ENCODE data around the gene ERICH6B. TPM values are rescaled to one million over a fixed set of nuclear protein-coding genes. Genes with fewer than 3 reads are reported as not detected.

Gene ERICH6B
- total and polyA plus RNA-seq, 2 of the 8 experiments (the other 6 are each of a cell fraction or from before 2014, with no cell fraction given) = not detected

GRCh38 chr13:45538382-45538781 is 77.2 kb downstream of the ERICH6B start:
- ChIA-PET CTCF (ENCODE audit: partially characterized antibody) (interaction anchor here (1.1 to 1.9 kb wide), 4 partner anchors 14 to 168 kb away, joined by 3 to 5 read pairs (median 3); no protein-coding TSS in a partner anchor), POLR2A (ENCODE audit: partially characterized antibody) (no interaction called here)
- H2BK5ac ChIP-seq (ENCODE audit: low read depth, low read length) = no peak overlapping the region
- H2BK20ac ChIP-seq (ENCODE audit: low read length) = no peak overlapping the region
- no peak overlapping the region for H3K56ac ChIP-seq (replicated peaks; ENCODE audit: insufficient read length, low read depth, low read length)
- no peaks in the 10 kb centered on the region for H3K27me3 ChIP-seq (replicated peaks in 1 of 4; ENCODE audit: control insufficient read depth in 3 of 4, extremely low read depth in 1 of 4, insufficient read depth in 3 of 4, low read length in 3 of 4)
- H3K27ac ChIP-seq (ENCODE audit: low read depth, low read length) = no peak overlapping the region
- no peak overlapping the region for H3K23ac ChIP-seq (ENCODE audit: insufficient read length)
- WGBS, 2 experiments (ENCODE audit: extremely low coverage in 1 of 2, insufficient coverage in 1 of 2, insufficient read length in 1 of 2, insufficient replicate concordance in 2 of 2, low coverage in 1 of 2, low lambda C conversion rate in 2 of 2, missing lambda C conversion rate in 1 of 2) = 88% methylated on average over 2 of the region's 2 CpGs; no CpG with 5 or more reads in 1 of the 2 experiments
- no peak overlapping the region for H3K4me2 ChIP-seq (ENCODE audit: insufficient read depth in 1 of 2, low read depth in 2 of 2, low read length in 2 of 2)
- H3K4ac ChIP-seq (replicated peaks; ENCODE audit: insufficient read length, low read depth, low read length) = no peak overlapping the region
- no peak overlapping the region for H2AK5ac ChIP-seq (ENCODE audit: low read depth, low read length)
- H3K79me1 ChIP-seq (ENCODE audit: low read depth, low read length) = no peaks in the 10 kb centered on the region
- FAIRE-seq (no peak), DNase-seq (ENCODE audit: low read depth in 1 of 2, low spot score in 2 of 2) (no peak)
- H2BK120ac ChIP-seq (replicated peaks; ENCODE audit: low read depth, low read length) = no peak overlapping the region
- H2BK15ac ChIP-seq (ENCODE audit: low read length) = no peak overlapping the region
- H2AFZ ChIP-seq (ENCODE audit: low read length) = no peak overlapping the region
- no peaks in the 10 kb centered on the region for H3K79me2 ChIP-seq (ENCODE audit: control insufficient read depth in 1 of 2, insufficient read depth in 2 of 2, low read length in 2 of 2)
- no peak overlapping the region for H4K8ac ChIP-seq (ENCODE audit: extremely low read depth, insufficient read depth, low read length)
- H3K4me1 ChIP-seq (replicated peaks in 1 of 4; ENCODE audit: control insufficient read depth in 3 of 4, insufficient read depth in 4 of 4, low read length in 3 of 4) = peaks cover 0 to 2% (median 0%) of the 10 kb centered on the region in 4 experiments; a peak in 3 of 7 replicates
- H2BK12ac ChIP-seq (ENCODE audit: low read depth, low read length) = no peak overlapping the region
- H3K18ac ChIP-seq (ENCODE audit: extremely low read depth, low read length) = no peak overlapping the region
- H3K23me2 ChIP-seq (ENCODE audit: low read depth, low read length) = no peaks in the 10 kb centered on the region
- no peak overlapping the region; a peak in 1 of 7 replicates for H3K9ac ChIP-seq (replicated peaks in 1 of 4; ENCODE audit: extremely low read depth in 1 of 4, low read depth in 3 of 4, low read length in 3 of 4)
- no peak overlapping the region for H4K5ac ChIP-seq (ENCODE audit: insufficient read length, low read depth, low read length)
- no peaks in the 10 kb centered on the region for H3K9me3 ChIP-seq (ENCODE audit: insufficient read depth in 2 of 2, low read depth in 1 of 2, low read length in 1 of 2)
- no peak overlapping the region for H3K14ac ChIP-seq (ENCODE audit: insufficient read length)
- H3K4me3 ChIP-seq (ENCODE audit: extremely low read depth in 1 of 4, insufficient read depth in 2 of 4, low read depth in 3 of 4, low read length in 4 of 4) = no peak overlapping the region
- no peak overlapping the region for H4K91ac ChIP-seq (replicated peaks; ENCODE audit: insufficient read length, low read length)
- H3K36me3 ChIP-seq (ENCODE audit: control insufficient read depth in 2 of 4, insufficient read depth in 4 of 4, low read length in 3 of 4) = peaks cover 0 to 14% (median 6%) of the 10 kb centered on the region in 4 experiments; a peak in 6 of 8 replicates
- no peaks in the 10 kb centered on the region for H4K20me1 ChIP-seq (replicated peaks in 1 of 2; ENCODE audit: control insufficient read depth in 1 of 2, insufficient read depth in 2 of 2, low read length in 2 of 2)
- TF ChIP-seq PHF8 (conservative IDR thresholded peaks at IDR 0.05; ENCODE audit: low read depth, low read length) (no peak), HDAC6 (IDR thresholded peaks at IDR 0.05; ENCODE audit: low read depth, low read length) (no peak), RFX5 (IDR thresholded peaks at IDR 0.05; ENCODE audit: borderline replicate concordance, low read depth, low read length) (no peak), GTF2F1 (IDR thresholded peaks at IDR 0.05; ENCODE audit: borderline replicate concordance, low read depth, low read length) (no peak), MAFK (IDR thresholded peaks at IDR 0.05; ENCODE audit: low read depth, low read length) (no peak), RNF2 (IDR thresholded peaks at IDR 0.05; ENCODE audit: borderline replicate concordance, low read depth, low read length, missing control alignments, poor library complexity, severe bottlenecking) (no peak), CTBP2 (IDR thresholded peaks at IDR 0.05; ENCODE audit: borderline replicate concordance, insufficient read depth, insufficient read length, low read length) (no peak), YY1 (IDR thresholded peaks at IDR 0.05; ENCODE audit: low read depth, low read length) (no peak), SIRT6 (IDR thresholded peaks at IDR 0.05; ENCODE audit: low read length) (no peak), SP4 (IDR thresholded peaks at IDR 0.05; ENCODE audit: low read length) (no peak)
